A673 (cell line): Measurements from ENCODE around the gene DPH2. TPM values are rescaled to one million over a fixed set of nuclear protein-coding genes. Genes with fewer than 3 reads are reported as not detected.

Experiments
- BruUV-seq: library from RNA; stranded (reverse); fragments of 400-500 nt; replicated peaks from 2 replicates; lab custom pipeline; 2021; lab: Mats Ljungman, UMichigan
- CTCF ChIA-PET: fragments of 300-600 bp; sonication (Branson Sonifier 250); formaldehyde crosslinking; loops from one replicate; lab custom pipeline; 2022; ENCODE audit warnings: antibody characterized with exemption; lab: Charles Lee
- POLR2A ChIA-PET: fragments of 300-600 bp; sonication (Branson Sonifier 250); formaldehyde crosslinking; loops from one replicate; lab custom pipeline; 2022; ENCODE audit warnings: antibody characterized with exemption; ENCODE audit not compliant: low non-redundant PET; lab: Charles Lee
- DNase-seq: peaks from one replicate; pipeline ENCODE4 v3.0.0-alpha.2; 2015; ENCODE audit warnings: low spot score
- H3K27ac ChIP-seq: fragments of 200-600 bp; sonication (generic); 2 replicates; pipeline ENCODE4 v1.5.1; 2016; ENCODE audit warnings: mixed run types, low read depth, mild to moderate bottlenecking, mixed read lengths, antibody characterized with exemption, low read length; ENCODE audit not compliant: poor library complexity, severe bottlenecking
- H3K27me3 ChIP-seq: fragments of 200-600 bp; sonication (generic); replicated peaks from 2 replicates; pipeline ENCODE4 v1.6.1; 2017; ENCODE audit warnings: mixed run types, low read depth, mild to moderate bottlenecking, mixed read lengths, antibody characterized with exemption, low read length; ENCODE audit not compliant: insufficient read depth, poor library complexity
- H3K36me3 ChIP-seq: fragments of 200-600 bp; sonication (generic); 2 replicates; pipeline ENCODE4 v1.6.1; 2016; ENCODE audit warnings: mixed run types, mild to moderate bottlenecking, mixed read lengths, antibody characterized with exemption, low read length; ENCODE audit not compliant: insufficient read depth, poor library complexity, severe bottlenecking
- H3K4me1 ChIP-seq: fragments of 200-600 bp; sonication (generic); 2 replicates; pipeline ENCODE4 v1.6.1; 2017; ENCODE audit warnings: mixed run types, mild to moderate bottlenecking, mixed read lengths, antibody characterized with exemption, low read length; ENCODE audit not compliant: insufficient read depth, poor library complexity, severe bottlenecking
- H3K4me3 ChIP-seq: fragments of 200-600 bp; sonication (generic); 2 replicates; pipeline ENCODE4 v1.5.1; 2016; ENCODE audit warnings: low read depth, mixed run types, mild to moderate bottlenecking, mixed read lengths, low read length; ENCODE audit not compliant: poor library complexity, severe bottlenecking
- H3K9me3 ChIP-seq: fragments of 200-600 bp; sonication (generic); 2 replicates; pipeline ENCODE4 v1.6.1; 2016; ENCODE audit warnings: mixed run types, low read depth, mild to moderate bottlenecking, mixed read lengths, antibody characterized with exemption, low read length; ENCODE audit not compliant: poor library complexity, severe bottlenecking
- EZH2 ChIP-seq: fragments of 200-600 bp; sonication (generic); IDR thresholded peaks from 2 replicates; pipeline ENCODE4 v1.6.1; 2017; ENCODE audit warnings: borderline replicate concordance, low read depth, mild to moderate bottlenecking, mixed read lengths, antibody characterized with exemption, low read length; ENCODE audit not compliant: poor library complexity, severe bottlenecking
- intact Hi-C: fragments of 100-400 bp; cut with micrococcal nuclease; formaldehyde crosslinking; loops from one replicate; pipeline ENCODE4 v1.10.0; 2022; ENCODE audit not compliant: unreplicated experiment
- total RNA-seq: library from RNA; stranded (reverse); gene quantifications from 2 replicates; pipeline ENCODE4 v1.2.3, GENCODE V29; 2021
- TF ChIP-seq, protein P1 (sequence below): fragments of 300-800, 200-600 bp; sonication (generic); conservative IDR thresholded peaks from 2 replicates; pipeline ENCODE4 v1.5.1; 2017; ENCODE audit warnings: low read depth, mild to moderate bottlenecking, antibody characterized with exemption, low read length, moderate library complexity, mixed read lengths

DPH2 gene
- total RNA-seq, 1 experiment from 2014 or later = 52.8 TPM

DNA sequence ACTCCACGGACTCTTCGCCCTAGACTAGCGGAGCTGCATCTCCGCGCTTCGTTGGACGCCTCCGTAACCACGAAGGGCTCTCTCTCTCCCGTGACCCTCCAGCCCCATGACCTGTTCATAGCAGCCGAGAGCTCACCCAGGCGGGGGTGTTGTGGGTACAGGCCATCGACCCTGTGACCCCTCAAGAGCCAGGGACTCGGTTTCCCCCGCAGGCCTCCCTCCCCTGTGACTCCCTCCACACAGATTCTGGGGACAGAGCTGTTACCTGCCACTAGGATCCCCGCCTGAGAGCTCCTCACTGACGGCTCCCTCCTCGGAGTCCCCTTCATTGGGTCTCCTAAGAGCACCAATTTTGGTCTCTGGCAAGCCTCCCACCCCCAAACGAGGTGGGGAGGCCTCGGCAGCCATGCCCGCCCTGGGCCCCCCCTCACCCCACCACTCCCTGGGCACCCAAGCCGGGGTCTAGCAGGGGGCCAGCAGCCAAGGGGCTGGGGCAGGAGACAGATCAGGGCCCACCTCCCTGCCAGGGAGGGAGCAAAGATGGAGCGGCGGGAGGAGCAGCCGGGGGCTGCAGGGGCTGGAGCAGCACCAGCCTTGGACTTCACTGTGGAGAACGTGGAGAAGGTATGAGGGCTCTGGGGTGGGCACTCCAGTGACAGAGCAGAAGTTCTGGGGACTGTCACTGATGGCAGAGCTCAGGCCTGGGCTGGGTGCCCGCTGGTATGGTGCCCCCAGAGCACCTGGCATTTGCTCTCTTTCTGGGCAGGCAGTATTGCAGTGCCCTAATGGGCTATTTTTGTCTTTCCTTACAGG lies 22.5 kb upstream of the DPH2 start:
- TF ChIP-seq EZH2 = no peak
- TF ChIP-seq, protein P1, sequence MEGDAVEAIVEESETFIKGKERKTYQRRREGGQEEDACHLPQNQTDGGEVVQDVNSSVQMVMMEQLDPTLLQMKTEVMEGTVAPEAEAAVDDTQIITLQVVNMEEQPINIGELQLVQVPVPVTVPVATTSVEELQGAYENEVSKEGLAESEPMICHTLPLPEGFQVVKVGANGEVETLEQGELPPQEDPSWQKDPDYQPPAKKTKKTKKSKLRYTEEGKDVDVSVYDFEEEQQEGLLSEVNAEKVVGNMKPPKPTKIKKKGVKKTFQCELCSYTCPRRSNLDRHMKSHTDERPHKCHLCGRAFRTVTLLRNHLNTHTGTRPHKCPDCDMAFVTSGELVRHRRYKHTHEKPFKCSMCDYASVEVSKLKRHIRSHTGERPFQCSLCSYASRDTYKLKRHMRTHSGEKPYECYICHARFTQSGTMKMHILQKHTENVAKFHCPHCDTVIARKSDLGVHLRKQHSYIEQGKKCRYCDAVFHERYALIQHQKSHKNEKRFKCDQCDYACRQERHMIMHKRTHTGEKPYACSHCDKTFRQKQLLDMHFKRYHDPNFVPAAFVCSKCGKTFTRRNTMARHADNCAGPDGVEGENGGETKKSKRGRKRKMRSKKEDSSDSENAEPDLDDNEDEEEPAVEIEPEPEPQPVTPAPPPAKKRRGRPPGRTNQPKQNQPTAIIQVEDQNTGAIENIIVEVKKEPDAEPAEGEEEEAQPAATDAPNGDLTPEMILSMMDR = no peak
- H3K27me3 ChIP-seq = no peaks in the 10 kb centered on the region
- intact Hi-C loops = no loop called here
- H3K27ac ChIP-seq = peak overlapping the region; percentile 99
- H3K36me3 ChIP-seq = no peaks in the 10 kb centered on the region
- TSS peak; percentile 22 for BruUV-seq
- H3K9me3 ChIP-seq = no peaks in the 10 kb centered on the region
- peak overlapping the region; percentile 92 for H3K4me3 ChIP-seq
- DNase-seq = no peak
- POLR2A ChIA-PET = no interaction called here
- CTCF ChIA-PET = interaction anchor here (0.5 to 1.4 kb wide), 4 partner anchors 181 to 1026 kb away, joined by 3 to 10 read pairs (median 6); no protein-coding TSS in a partner anchor
- H3K4me1 ChIP-seq = peaks cover 19% of the 10 kb centered on the region

DNA sequence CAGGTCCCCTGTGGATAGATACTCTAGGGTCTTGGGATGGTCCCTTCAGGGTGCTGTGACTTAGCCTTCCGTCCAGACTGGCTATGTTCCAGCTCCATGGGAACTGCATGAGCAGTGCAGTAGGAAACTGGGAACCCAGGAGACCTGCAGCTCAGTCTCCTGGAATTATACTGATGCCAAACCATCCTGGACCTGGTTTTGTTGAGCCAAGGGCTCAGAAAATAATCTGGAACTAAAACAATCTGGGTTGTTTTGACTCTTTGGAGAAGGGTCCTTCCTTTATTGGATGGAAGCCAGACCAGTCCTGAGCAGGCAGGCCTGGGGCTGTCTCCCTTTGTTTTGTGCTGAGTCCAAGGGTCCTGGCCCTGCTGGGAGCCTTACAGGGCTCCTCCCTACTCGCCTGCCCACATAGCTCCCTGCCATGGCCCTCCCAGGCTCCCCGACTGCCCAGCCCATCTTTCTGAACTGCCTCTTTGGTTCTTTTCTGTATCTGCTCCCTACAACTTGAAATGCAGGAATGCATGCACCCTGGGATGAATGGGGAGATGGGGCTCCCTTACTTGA lies 21.9 kb upstream of the DPH2 start:
- no peak for TF ChIP-seq EZH2
- no peaks in the 10 kb centered on the region for H3K27me3 ChIP-seq
- H3K36me3 ChIP-seq = no peaks in the 10 kb centered on the region
- no TSS peak for BruUV-seq
- POLR2A ChIA-PET = no interaction called here
- intact Hi-C loops = no loop called here
- H3K9me3 ChIP-seq = no peaks in the 10 kb centered on the region
- H3K27ac ChIP-seq = peak overlapping the region; percentile 99
- no peak for DNase-seq
- H3K4me3 ChIP-seq = peak overlapping the region; percentile 92
- CTCF ChIA-PET = interaction anchor here (1.4 kb wide), 1 partner anchor 185 kb away, joined by 10 read pairs; no protein-coding TSS in a partner anchor
- peaks cover 19% of the 10 kb centered on the region for H3K4me1 ChIP-seq

GRCh38 chr1:43949678-43950077 lies 20.1 kb upstream of the DPH2 start:
- H3K36me3 ChIP-seq = no peaks in the 10 kb centered on the region
- H3K9me3 ChIP-seq = no peaks in the 10 kb centered on the region
- H3K27ac ChIP-seq = no peak overlapping the region
- TF ChIP-seq EZH2 = no peak
- TF ChIP-seq, protein P1 = no peak
- CTCF ChIA-PET = interaction anchor here (0.9 kb wide), 1 partner anchor 15 kb away, joined by 4 read pairs; no protein-coding TSS in a partner anchor
- no peak overlapping the region for H3K4me3 ChIP-seq
- peaks cover 19% of the 10 kb centered on the region for H3K4me1 ChIP-seq
- no peak for DNase-seq
- POLR2A ChIA-PET = no interaction called here
- H3K27me3 ChIP-seq = no peaks in the 10 kb centered on the region
- intact Hi-C loops = no loop called here
- no TSS peak for BruUV-seq
